ENCODE results near the gene GNA12. TPM values are rescaled to one million over a fixed set of nuclear protein-coding genes. Genes with fewer than 3 reads are reported as not detected.

Gene GNA12, protein sequence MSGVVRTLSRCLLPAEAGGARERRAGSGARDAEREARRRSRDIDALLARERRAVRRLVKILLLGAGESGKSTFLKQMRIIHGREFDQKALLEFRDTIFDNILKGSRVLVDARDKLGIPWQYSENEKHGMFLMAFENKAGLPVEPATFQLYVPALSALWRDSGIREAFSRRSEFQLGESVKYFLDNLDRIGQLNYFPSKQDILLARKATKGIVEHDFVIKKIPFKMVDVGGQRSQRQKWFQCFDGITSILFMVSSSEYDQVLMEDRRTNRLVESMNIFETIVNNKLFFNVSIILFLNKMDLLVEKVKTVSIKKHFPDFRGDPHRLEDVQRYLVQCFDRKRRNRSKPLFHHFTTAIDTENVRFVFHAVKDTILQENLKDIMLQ
- total RNA-seq, result 46.7 TPM

DNA sequence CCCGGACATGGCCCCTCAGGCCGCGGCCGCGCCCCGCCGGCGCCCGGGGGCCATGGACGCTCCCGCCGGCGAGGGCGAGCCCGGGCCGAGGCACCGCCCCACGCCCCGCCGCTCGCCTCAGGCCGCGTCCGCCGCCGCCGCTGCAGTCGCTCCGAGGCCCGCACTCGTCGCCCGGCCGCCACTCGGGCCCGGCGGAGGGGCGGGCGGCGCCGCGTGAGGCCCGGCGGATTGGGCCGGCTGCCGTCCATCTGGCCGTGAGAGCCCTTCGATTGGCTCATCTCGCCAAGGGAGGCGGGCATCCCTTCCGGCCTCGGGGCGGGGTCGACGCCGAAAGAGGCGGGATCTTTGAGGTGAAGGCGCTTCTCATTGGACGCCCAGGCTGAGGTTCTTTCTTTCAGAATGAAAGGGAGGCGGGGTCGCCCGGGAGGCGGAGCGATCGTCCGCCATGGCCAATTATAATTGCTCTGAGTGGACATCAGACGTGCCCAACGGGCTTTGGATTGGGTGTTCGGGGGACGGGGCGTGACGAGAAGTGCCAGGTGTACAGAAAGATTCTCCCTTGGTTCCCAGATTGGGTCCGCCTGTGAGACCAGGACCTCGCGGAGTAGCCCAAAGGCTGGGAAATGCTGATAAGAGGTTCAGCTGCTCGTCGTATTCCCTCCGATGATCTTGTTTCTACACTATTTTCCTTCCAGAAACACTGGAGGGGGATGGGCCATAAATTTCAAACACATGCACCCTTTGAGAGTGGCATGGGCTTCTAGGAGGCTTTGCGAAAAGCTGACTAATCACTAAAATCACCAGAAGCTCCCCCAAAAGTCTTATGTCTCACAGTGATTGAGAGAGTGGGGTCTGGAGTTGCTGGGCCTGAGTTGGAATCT, at the start of gene GNA12:
GNA12 (minus strand) TSS at position 156 of the 881 bp plus-strand sequence; CDS start at position 9, 147 bp downstream.
- ATAC-seq, result peak; percentile 100
- intact Hi-C loops (cut with DNase I), result no loop called here

DNA sequence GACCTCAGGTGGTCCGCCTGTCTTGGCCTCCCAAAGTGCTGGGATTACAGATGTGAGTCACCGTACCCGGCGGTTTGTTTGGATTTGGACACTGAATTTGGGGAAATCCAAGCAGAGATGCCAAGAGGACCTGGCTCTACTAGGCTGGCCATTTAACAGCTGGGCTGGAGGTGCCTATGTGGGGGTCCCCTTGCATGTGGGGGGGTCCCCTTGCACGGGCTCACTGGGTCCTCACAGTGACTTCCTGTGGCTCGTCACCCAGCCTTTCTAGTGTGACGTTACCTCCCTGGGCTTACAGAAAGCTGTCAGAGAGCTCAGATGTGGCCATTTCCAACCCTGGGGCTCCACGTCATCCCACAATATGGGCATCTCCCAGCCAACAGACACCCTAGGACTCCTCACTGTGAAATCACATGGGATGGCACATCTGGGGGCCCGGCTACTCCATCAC, 49.3 kb upstream of the GNA12 start:
- intact Hi-C loops (cut with DNase I), result no loop called here
- no peak for ATAC-seq
- no peak for DNase-seq (ENCODE audit: low spot score)

More for the DNA sequence above, at the start of gene GNA12:
- peak; percentile 99 for DNase-seq (ENCODE audit: low spot score)

DNA sequence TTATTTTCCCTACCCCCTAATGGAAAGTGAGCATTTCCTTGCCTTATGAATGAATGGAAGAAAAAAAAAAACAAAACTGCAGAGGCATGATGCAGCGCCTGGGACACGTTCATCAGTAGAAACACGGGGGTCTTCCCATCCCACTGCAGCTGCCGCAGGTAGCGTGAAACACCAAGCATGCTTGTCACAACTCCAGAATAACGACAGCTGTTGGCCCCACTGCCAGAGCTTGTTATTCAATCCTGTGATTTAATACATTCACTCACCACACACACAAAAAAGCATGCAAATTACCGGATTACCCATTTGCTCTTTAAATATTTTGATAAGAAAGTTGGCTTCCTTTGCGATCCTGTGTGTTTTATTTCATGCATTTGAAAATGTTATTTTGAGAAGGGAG, 48.4 kb upstream of the GNA12 start:
- intact Hi-C loops (cut with DNase I), result no loop called here

DNA sequence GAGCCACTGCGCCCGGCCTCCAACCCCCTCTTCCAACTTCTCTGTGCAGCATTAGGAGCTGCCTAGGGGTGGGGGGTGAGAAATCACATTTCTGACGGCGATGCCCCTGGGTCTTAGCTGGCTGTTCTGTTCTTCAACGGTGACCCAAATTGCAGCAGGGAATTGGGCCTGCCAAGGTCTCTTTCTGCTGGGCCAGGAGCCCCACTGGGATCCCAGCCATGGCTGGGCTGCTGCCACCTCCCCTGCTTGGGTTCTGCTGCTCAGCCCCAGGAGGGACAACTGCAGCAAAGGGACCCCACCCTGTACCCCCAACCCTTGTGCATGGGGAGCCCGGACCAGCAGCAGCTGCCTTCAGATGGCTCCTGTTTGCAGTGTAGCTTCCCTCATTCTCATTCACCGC, 43.7 kb upstream of the GNA12 start:
- intact Hi-C loops (cut with DNase I), result no loop called here
- DNase-seq (ENCODE audit: low spot score) (no peak), ATAC-seq (no peak)

More for the DNA sequence above, 48.4 kb upstream of the GNA12 start:
- ATAC-seq (no peak), DNase-seq (ENCODE audit: low spot score) (no peak)

DNA sequence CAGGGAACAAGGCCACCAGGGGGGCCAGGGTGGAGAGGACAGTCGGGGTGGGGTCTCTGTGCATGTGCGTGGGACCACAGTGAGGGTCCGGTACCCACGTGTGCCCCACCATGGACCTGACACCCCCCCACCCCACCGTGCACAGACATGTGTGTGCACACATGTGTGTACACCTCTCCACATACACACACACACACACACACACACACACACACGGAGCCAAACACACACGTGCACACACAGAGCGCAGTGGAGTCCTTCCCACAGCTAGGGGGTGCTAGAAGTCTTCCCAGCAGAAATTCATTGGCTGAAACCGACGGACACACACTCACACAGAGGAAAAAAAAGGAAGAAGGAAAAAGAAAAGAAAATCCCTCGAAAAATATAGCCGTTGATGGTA, 42.8 kb upstream of the GNA12 start:
- intact Hi-C loops (cut with DNase I), result no loop called here
- ATAC-seq, result peak; percentile 61
- no peak for DNase-seq (ENCODE audit: low spot score)

DNA sequence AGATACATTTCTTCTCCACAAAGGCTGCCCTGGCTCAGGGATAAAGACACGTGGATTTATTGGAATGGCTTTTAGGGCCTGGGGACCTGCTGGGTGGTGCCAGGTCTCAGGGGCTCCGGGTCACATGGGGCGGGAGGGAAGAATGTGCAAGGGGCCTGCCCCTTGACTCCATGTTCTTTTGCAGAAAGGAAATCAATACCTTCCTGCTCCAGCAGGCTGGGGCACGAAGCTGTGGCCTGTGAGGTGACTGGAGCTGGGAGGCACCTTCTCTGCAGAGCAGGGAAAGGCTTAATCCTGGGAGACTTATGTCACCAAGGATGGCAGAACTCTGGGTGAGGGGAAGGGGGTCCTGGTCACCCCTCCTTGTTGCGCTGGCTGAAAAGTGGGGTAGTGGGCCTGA, 42.3 kb upstream of the GNA12 start:
- ATAC-seq, result no peak
- DNase-seq (ENCODE audit: low spot score), result no peak
- intact Hi-C loops (cut with DNase I), result no loop called here

DNA sequence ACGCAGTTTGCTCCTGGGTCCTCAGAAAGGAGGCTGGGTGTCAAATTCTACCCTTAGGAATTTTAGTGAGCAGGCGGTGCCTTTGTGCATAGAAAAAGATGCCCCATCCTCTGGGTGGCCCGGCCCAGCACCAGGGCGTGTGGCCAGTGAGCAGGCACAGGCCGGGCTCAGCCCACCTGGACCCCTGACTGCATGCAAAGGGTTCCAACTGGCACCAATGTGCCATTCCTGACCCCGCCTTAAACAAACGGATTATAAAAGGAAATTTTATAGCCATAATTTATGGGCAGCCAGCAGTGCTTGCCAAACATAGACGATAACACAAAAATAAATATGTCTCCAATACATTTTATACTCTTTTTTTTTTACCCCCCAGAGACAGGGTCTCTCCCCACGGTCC, 40.1 kb upstream of the GNA12 start:
- intact Hi-C loops (cut with DNase I), result no loop called here
- ATAC-seq (no peak), DNase-seq (ENCODE audit: low spot score) (no peak)

DNA sequence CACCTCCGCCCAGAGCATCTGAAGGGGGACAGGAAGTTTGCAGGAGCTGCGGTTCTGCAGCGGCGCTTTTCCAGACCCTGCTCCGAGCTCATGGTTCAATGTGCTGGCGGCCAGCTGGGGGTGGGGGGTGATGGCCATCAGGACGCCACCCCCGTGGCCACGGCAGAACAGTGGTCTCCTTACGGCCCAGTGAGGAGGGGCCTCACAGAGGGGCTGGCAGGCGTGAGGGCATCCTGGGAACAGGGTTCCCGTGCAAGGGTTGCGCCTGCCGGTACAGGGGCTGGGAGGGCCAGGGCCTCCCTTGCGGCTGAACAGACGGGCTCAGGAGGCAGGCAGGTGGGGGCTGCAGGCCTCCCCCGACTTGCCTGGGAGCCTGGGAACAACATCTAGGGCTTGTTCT, 39.0 kb upstream of the GNA12 start:
- DNase-seq (ENCODE audit: low spot score) (no peak), ATAC-seq (no peak)
- intact Hi-C loops (cut with DNase I), result no loop called here

DNA sequence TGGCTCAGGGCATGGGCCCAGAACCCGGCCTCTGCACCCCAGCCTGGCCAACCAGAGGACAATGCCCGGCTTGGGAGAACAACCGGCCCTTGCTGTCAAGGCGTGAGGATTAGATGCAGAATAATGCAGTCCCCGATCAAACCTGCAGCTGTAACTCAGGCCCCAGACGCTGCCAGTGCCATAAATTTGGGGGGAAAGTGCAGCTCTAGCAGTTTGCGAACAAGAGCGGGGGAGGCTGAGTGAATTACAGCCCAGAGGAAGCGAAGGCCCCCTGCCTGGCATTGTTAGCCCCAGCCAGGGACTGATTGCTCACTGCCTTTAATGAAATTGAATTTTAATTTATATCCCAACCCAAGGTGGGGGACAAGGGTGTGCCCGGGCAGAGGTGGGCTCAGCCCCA, 38.0 kb upstream of the GNA12 start:
- DNase-seq (ENCODE audit: low spot score) (no peak), ATAC-seq (no peak)
- intact Hi-C loops (cut with DNase I), result no loop called here

DNA sequence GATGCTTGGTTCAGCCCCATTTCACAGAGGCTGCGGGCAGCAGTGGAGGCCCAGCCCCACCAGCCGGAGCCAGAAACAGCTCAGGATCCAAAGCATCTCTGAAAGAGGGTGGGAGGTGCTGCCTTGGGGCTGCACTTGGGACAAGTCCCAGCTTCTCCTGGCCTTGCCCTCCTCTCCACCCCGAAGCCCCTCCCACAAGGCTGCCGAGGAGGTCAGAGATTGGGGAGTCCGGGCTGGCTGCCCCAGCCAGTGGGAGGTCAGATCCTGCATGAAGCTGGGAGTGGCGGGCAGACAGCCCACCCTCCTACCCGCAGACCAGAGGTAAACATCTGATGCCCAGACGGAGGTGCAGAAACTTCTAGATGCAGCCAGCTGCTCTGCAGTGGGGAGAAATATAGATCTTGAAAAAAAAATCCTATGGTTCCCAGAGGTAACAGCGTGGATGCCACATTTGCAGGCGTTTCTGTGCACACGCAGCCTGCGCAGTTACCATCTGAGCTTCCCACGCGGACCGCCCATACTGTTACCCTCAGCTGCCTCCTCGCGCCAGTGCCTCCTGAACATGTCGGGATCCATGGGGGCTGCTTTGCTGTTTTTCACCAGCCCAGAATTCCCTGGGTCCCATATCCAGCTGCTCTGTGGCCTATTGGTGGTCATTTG, 36.9 kb upstream of the GNA12 start:
- intact Hi-C loops (cut with DNase I), result no loop called here
- DNase-seq (ENCODE audit: low spot score) (no peak), ATAC-seq (no peak)

DNA sequence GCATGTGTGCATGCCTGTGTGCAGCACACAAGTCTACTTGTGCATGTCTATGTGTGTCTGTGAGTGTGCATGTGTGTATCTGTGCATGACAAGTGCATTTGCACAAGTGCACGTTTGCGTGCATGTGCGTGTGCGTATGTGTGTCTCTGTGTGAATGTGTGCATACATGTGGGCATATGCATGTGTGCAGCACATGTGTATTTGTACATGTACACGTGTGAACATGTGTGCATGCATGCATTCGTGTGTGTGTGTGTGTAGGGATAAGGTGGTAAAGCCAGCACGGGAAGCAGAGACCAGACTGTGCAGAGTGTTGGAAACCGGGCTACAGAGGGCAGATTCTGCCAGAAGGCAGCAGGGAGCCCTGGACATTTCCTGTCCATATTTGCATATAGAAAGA, 35.9 kb upstream of the GNA12 start:
- DNase-seq (ENCODE audit: low spot score) (no peak), ATAC-seq (no peak)
- intact Hi-C loops (cut with DNase I), result no loop called here

DNA sequence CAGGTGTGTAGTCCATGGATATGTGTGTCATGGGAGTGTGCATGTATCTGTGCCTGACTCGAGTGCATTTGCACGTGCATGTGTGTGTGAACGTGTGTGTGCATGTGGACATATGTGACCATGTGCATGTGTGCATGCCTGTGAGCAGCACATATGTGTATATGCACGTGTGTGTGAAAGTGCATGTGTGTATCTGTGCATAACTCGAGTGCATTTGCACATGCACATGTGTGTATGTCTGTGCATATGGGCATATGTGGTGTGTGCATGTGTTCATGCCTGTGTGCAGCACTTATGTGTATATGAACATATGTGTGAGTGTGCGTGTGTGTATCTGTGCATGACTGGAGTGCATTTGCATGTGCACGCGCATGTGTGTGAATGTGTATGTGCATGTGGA, 35.2 kb upstream of the GNA12 start:
- intact Hi-C loops (cut with DNase I), result no loop called here
- no peak for ATAC-seq
- no peak for DNase-seq (ENCODE audit: low spot score)

DNA sequence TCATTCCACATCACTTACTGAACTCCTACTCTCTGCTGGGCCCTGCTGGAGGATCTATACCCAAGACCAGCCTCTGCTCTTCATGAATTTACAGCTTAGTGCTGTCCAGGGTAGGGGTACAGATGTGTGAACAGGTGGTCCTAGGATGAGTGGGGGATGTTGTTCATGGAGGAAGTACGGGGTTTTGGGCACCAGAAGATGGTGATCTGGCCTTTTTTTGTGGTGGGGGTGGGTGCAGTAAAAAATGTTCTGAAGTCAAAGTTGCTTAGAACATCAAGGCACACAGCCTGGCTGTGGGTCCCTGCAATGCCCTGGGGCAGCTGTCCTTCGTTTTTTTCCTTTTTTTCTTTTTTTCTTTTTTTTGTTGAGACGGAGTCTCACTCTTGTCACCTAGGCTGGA, 34.2 kb upstream of the GNA12 start:
- DNase-seq (ENCODE audit: low spot score) (no peak), ATAC-seq (no peak)
- intact Hi-C loops (cut with DNase I), result no loop called here

DNA sequence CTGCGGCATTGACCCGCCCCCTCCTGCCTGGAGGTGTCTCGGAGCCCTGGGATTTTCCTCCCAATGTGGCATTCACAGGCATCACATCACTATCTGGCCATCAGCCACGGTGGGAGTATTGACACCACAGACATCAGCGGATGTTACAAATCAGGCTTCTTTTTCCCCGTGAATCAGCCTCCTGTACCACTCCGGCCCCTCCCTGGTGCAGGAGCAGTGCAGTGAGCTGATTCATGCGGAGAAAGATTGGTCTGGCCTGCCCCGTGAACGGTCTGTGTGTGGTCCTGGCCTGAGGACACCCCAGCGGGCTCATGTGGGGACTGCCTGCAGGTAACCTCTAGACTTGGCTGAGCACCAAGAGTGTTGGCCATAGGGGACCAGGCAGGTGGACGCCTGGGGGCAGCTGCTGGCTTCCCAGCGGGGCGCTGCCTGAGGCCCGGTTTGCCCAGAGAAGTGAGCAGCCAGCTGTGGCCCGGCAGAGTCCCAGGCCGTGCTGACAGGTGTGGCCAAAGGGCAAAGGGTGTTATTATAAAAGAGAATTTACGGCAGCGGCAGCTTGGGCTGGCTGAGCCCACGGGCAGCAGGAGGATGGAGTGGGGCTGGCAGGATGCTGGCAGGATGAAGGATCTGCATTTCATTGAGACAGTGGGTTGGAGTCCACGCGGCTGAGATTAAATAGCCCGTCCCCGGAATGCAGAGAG, 32.1 kb upstream of the GNA12 start:
- intact Hi-C loops (cut with DNase I), result no loop called here
- no peak for DNase-seq (ENCODE audit: low spot score)

DNA sequence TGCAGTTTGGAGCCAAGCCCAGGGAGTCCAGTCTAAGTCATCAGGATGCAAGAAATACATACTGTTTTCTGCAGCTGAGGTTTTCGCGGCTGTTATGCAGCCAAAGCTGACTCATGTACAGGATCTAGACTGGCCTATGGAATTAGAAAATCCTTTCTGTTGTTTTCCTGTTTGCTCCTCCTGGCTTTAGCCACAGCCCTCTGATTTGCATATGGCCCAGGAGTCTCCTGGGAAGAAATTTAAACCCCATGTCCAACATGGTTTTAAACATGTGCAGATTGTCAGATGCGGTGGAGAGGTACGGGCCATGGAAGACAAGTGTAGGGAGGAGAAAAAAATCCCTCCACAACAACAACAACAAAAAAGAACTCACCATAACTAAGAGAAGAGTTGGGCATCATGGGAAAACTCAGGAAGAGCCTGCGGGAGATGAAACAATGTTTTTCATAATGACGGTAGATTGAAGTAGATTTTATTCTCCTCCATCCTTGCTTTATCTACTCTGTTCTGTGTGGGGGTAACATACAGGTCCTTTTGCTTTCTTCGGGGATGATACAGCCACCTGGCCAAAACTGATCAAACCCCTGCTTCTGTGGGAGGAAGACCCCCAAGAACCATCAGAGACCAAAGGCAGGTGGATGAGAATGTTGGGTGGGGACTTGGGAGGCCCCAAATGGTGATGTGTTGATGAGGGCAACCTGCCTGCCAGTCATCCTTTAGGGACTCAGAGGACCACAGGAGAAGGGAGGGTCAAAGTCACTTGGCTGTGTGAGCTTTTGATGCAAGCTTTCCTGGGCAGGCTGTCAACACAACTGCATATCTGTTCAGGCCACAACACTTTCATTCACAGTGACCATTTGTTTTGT, 29.8 kb upstream of the GNA12 start:
- DNase-seq (ENCODE audit: low spot score) (no peak), ATAC-seq (no peak)
- intact Hi-C loops (cut with DNase I), result no loop called here

More for the DNA sequence above, 32.1 kb upstream of the GNA12 start:
- ATAC-seq, result no peak

DNA sequence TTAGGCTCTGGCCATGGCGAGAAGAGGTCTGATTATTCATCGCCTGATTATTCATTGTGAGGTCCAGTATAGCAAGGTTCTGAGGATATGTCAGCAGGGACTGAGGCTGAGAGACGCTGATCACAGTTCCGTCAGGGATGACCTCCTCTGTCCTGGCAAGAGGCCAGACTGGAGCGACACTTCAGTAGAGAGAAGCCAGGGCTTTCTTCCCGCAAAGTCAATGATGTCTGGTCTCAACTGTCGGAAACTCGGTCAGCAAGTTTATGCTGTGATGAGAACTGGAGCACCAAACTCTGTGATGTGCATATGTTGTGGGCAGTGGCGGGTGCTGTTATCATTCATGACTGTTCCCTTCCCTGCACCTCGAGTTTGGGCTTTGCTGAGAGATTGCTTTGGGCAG, 29.0 kb upstream of the GNA12 start:
- intact Hi-C loops (cut with DNase I), result no loop called here
- DNase-seq (ENCODE audit: low spot score) (no peak), ATAC-seq (no peak)

DNA sequence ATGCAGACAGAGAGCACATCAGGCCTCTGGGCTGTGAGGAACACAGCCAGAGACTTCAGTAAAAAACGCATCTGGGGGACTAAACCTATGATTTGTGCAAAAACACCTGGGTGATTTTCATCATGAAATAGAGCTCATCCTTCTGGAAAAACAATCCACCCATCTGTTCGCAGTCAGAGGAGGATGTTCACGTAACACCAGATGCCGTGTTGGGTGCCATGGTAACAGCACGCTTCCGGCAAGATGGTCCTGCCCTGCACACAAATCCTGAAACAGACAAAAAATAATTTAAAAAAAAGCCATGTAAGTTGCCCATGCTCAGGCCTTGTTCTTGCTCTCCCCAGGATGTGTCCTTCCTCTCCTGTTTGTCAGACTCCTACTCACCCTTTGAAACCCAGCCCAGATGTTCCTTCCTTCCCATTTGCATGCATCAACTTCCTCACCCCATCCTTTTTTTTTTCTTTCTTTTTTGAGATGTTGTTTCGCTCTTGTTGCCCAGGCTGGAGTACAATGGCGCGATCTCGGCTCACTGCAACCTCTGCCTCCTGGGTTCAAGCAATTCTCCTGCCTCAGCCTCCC, 28.3 kb upstream of the GNA12 start:
- DNase-seq (ENCODE audit: low spot score), result no peak
- intact Hi-C loops (cut with DNase I), result no loop called here
- no peak for ATAC-seq

DNA sequence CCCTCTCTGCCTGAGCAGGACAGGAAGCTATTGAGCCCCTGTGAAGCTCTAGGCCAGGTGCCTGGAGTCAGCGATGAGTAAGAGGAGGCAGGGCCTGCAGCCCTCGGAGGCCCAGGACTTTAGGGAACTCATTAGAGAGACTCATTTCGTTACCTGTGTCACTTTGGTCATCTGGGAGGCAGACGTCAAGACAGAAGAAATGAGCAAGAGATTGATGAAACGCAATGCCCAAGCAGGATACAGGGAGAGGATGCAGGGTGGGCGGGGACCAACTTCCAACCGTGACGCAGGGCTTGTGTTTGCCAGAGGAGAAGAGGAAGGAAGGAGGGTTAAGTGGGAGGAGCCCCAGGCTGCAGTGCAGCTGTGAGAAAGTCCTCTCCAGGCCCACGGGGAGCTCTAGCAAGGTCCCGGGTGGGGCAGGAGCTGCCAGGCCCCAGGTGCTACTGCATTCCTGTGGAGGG, 26.4 kb upstream of the GNA12 start:
- ATAC-seq (peak; percentile 83), DNase-seq (ENCODE audit: low spot score) (peak; percentile 74)
- intact Hi-C loops (cut with DNase I), result no loop called here
